ENCODE data around the gene PANX1. TPM values are rescaled to one million over a fixed set of nuclear protein-coding genes. Genes with fewer than 3 reads are reported as not detected.

The PANX1 gene
- total RNA-seq, 2 experiments from 2014 or later: 4.8 to 4.9 TPM

DNA sequence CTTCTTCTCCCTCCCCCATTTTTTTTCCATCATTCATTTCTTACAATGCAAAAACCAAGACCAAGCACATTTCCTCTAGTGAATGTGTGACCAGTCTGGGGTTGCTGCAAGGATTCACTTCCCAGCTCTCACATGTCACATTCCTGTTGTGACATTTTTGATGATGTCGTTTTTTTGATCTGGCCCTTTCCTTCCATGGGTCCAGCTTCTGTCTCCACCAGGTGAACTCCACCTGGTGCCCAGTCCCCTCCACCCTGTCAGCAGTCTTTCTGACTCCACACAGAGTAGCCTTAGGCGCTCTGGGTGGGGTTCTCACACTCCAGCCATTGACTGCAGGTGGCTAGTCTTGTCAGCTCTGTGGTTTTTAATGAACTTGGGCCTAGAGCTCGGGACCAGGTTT lies 15.6 kb downstream of the PANX1 start:
- no peak for ATAC-seq (ENCODE audit: poor library complexity)
- Mint-ChIP-seq H3K27ac (no peak overlapping the region), H3K4me3 (no peak overlapping the region), H3K9me3 (no peaks in the 10 kb centered on the region), H3K36me3 (ENCODE audit: low read depth) (no peaks in the 10 kb centered on the region), H3K27me3 (no peaks in the 10 kb centered on the region), H3K4me1 (ENCODE audit: low read depth) (peaks cover 78% of the 10 kb centered on the region)
- Histone ChIP-seq H3K27me3 (ENCODE audit: control insufficient read depth in 1 of 2, insufficient read depth in 2 of 2, low read length in 2 of 2) (no peaks in the 10 kb centered on the region), H3K4me1 (ENCODE audit: insufficient read depth, low read length) (peaks cover 11% of the 10 kb centered on the region), H3K36me3 (ENCODE audit: insufficient read depth, low read length) (no peaks in the 10 kb centered on the region), H3K27ac (ENCODE audit: low read depth in 1 of 2, low read length in 2 of 2) (no peak overlapping the region), H3K4me3 (ENCODE audit: low read length) (no peak overlapping the region), H3K9me3 (ENCODE audit: control insufficient read depth in 1 of 2, insufficient read depth in 1 of 2, low read length in 2 of 2) (no peaks in the 10 kb centered on the region)
- no peak for DNase-seq
- intact Hi-C loops (cut with DNase I, micrococcal nuclease): no loop called here
- TF ChIP-seq, protein P1, sequence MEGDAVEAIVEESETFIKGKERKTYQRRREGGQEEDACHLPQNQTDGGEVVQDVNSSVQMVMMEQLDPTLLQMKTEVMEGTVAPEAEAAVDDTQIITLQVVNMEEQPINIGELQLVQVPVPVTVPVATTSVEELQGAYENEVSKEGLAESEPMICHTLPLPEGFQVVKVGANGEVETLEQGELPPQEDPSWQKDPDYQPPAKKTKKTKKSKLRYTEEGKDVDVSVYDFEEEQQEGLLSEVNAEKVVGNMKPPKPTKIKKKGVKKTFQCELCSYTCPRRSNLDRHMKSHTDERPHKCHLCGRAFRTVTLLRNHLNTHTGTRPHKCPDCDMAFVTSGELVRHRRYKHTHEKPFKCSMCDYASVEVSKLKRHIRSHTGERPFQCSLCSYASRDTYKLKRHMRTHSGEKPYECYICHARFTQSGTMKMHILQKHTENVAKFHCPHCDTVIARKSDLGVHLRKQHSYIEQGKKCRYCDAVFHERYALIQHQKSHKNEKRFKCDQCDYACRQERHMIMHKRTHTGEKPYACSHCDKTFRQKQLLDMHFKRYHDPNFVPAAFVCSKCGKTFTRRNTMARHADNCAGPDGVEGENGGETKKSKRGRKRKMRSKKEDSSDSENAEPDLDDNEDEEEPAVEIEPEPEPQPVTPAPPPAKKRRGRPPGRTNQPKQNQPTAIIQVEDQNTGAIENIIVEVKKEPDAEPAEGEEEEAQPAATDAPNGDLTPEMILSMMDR (IDR thresholded peaks at IDR 0.05): no peak
- ChIA-PET CTCF (no interaction called here), POLR2A (interaction anchor here (1.7 kb wide), 1 partner anchor 15 kb away, joined by 5 read pairs; the partner anchor contains the start of gene PANX1)

DNA sequence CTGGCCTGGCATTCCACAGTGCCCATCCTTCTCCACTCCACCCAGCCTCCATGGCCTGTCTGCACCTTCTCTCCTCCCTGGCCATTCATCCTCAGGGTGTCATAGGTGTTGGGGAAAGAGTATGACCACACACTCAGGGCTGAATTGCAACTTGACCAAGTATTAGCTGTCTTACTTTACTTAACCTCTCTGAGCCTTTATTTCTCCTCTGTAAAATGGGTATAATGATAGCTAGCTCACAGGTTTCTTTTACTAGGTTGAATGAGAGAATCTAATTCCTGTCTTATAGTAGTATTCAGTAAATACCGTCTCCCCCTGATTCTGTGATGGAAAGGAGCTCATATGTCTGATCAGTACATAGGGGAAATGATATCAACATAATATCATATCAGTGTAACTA lies 16.0 kb downstream of the PANX1 start:
- no peak for ATAC-seq (ENCODE audit: poor library complexity)
- ChIA-PET CTCF (no interaction called here), POLR2A (interaction anchor here (1.7 kb wide), 1 partner anchor 15 kb away, joined by 5 read pairs; the partner anchor contains the start of gene PANX1)
- Histone ChIP-seq H3K36me3 (ENCODE audit: insufficient read depth, low read length) (no peaks in the 10 kb centered on the region), H3K27ac (ENCODE audit: low read depth in 1 of 2, low read length in 2 of 2) (no peak overlapping the region), H3K4me1 (ENCODE audit: insufficient read depth, low read length) (peaks cover 11% of the 10 kb centered on the region), H3K27me3 (ENCODE audit: control insufficient read depth in 1 of 2, insufficient read depth in 2 of 2, low read length in 2 of 2) (no peaks in the 10 kb centered on the region), H3K4me3 (ENCODE audit: low read length) (no peak overlapping the region), H3K9me3 (ENCODE audit: control insufficient read depth in 1 of 2, insufficient read depth in 1 of 2, low read length in 2 of 2) (no peaks in the 10 kb centered on the region)
- intact Hi-C loops (cut with DNase I, micrococcal nuclease): no loop called here
- Mint-ChIP-seq H3K27me3 (no peaks in the 10 kb centered on the region), H3K27ac (no peak overlapping the region), H3K4me1 (ENCODE audit: low read depth) (peaks cover 81% of the 10 kb centered on the region), H3K9me3 (no peaks in the 10 kb centered on the region), H3K36me3 (ENCODE audit: low read depth) (no peaks in the 10 kb centered on the region), H3K4me3 (no peak overlapping the region)
- no peak for DNase-seq
- TF ChIP-seq, protein P1 (IDR thresholded peaks at IDR 0.05): no peak

DNA sequence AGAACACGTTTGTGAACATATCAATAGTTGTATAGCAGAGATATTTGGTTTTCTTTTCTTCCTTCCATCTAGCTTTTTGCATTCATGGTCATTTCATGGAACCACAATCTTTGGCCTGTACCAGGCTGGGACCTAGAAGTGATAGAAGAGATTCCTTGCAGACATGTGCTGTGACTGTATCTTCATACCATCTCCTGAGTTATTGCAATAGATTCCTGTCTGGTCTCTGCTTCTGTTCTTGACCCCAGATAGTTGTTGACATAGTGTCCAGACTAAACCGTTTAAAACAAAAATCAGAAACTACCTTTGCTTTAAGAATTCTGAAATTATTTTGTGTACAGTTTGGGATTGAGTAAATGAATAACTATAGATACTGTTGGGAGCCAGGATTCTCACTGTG lies 16.8 kb downstream of the PANX1 start:
- H3K36me3 Mint-ChIP-seq (ENCODE audit: low read depth): no peaks in the 10 kb centered on the region
- Histone ChIP-seq H3K4me1 (ENCODE audit: insufficient read depth, low read length) (peaks cover 14% of the 10 kb centered on the region), H3K4me3 (ENCODE audit: low read length) (no peak overlapping the region), H3K36me3 (ENCODE audit: insufficient read depth, low read length) (no peaks in the 10 kb centered on the region), H3K27me3 (ENCODE audit: control insufficient read depth in 1 of 2, insufficient read depth in 2 of 2, low read length in 2 of 2) (no peaks in the 10 kb centered on the region), H3K9me3 (ENCODE audit: control insufficient read depth in 1 of 2, insufficient read depth in 1 of 2, low read length in 2 of 2) (no peaks in the 10 kb centered on the region), H3K27ac (ENCODE audit: low read depth in 1 of 2, low read length in 2 of 2) (no peak overlapping the region)
- POLR2A ChIA-PET: no interaction called here
- ATAC-seq (ENCODE audit: poor library complexity) (no peak), DNase-seq (no peak)
- no peaks in the 10 kb centered on the region for H3K27me3 Mint-ChIP-seq
- peaks cover 81% of the 10 kb centered on the region for H3K4me1 Mint-ChIP-seq (ENCODE audit: low read depth)
- H3K27ac Mint-ChIP-seq: no peak overlapping the region
- no peak overlapping the region for H3K4me3 Mint-ChIP-seq
- H3K9me3 Mint-ChIP-seq: no peaks in the 10 kb centered on the region
- intact Hi-C loops (cut with DNase I, micrococcal nuclease): no loop called here
- TF ChIP-seq, protein P1 (IDR thresholded peaks at IDR 0.05): no peak
- CTCF ChIA-PET: no interaction called here

Data from CD4-positive, alpha-beta T cell (primary cell).